IMR-90 (cell line): ENCODE results near the gene GRIK3. TPM values are rescaled to one million over a fixed set of nuclear protein-coding genes. Genes with fewer than 3 reads are reported as not detected.

Experiments
- ATAC-seq: fragments of 200-7000 bp; cut with Tn5 transposase; 2 replicates; pipeline ENCODE4 v1.9.1; 2020; ENCODE audit warnings: low read depth, mild to moderate bottlenecking, moderate library complexity
- BruUV-seq: library from RNA; stranded (reverse); fragments of 400-500 nt; replicated peaks from 2 replicates; lab custom pipeline; 2021; lab: Mats Ljungman, UMichigan
- CTCF ChIA-PET: fragments of 300-600 bp; formaldehyde crosslinking; extraction: SDS; loops from one replicate; lab custom pipeline; 2021; ENCODE audit warnings: antibody characterized with exemption; lab: Yijun Ruan, JAX
- POLR2A ChIA-PET: fragments of 300-600 bp; sonication (Branson Sonifier 250); formaldehyde crosslinking; loops from one replicate; lab custom pipeline; 2022; ENCODE audit warnings: antibody characterized with exemption; ENCODE audit not compliant: unreplicated experiment; lab: Charles Lee
- DNase-seq: peaks from one replicate; pipeline ENCODE4 v3.0.0; 2013
- H2AFZ ChIP-seq: replicated peaks from 2 replicates; pipeline ENCODE3; 2013; ENCODE audit warnings: low read length, mild to moderate bottlenecking; ENCODE audit not compliant: poor library complexity
- H2AK5ac ChIP-seq: 2 replicates; pipeline ENCODE4 v1.6.1; 2013; ENCODE audit warnings: low read depth, low read length, inconsistent platforms
- H2AK9ac ChIP-seq: replicated peaks from 2 replicates; pipeline ENCODE3; 2013; ENCODE audit warnings: mild to moderate bottlenecking, low read depth, low read length, moderate library complexity; ENCODE audit not compliant: poor library complexity
- H2BK120ac ChIP-seq: 2 replicates; pipeline ENCODE4 v1.6.1; 2013; ENCODE audit warnings: low read depth, low read length, inconsistent platforms
- H2BK15ac ChIP-seq: 3 replicates; pipeline ENCODE4 v1.6.1; 2013; ENCODE audit warnings: low read depth, low read length, inconsistent platforms
- H2BK20ac ChIP-seq: 2 replicates; pipeline ENCODE4 v1.6.1; 2013; ENCODE audit warnings: low read depth, mild to moderate bottlenecking, inconsistent platforms, low read length, moderate library complexity
- H2BK5ac ChIP-seq: 2 replicates; pipeline ENCODE4 v1.6.1; 2013; ENCODE audit warnings: mild to moderate bottlenecking, low read depth, low read length, inconsistent platforms; ENCODE audit not compliant: poor library complexity, severe bottlenecking
- H3K14ac ChIP-seq: replicated peaks from 2 replicates; pipeline ENCODE4 v1.6.1; 2013; ENCODE audit warnings: low read depth, low read length, inconsistent platforms
- H3K18ac ChIP-seq: 2 replicates; pipeline ENCODE4 v1.6.1; 2013; ENCODE audit warnings: low read depth, low read length, control low read depth
- H3K23ac ChIP-seq: 2 replicates; pipeline ENCODE4 v1.6.1; 2013; ENCODE audit warnings: low read depth, low read length, inconsistent platforms
- H3K27ac ChIP-seq: 2 replicates; pipeline ENCODE4 v1.5.1; 2013; ENCODE audit warnings: mild to moderate bottlenecking, control low read depth, low read length; ENCODE audit not compliant: insufficient read depth
- H3K27me3 ChIP-seq: 2 replicates; pipeline ENCODE4 v1.6.1; 2013; ENCODE audit warnings: low read length; ENCODE audit not compliant: control insufficient read depth, insufficient read depth
- H3K36me3 ChIP-seq: 2 replicates; pipeline ENCODE4 v1.6.1; 2013; ENCODE audit warnings: low read length, mixed read lengths; ENCODE audit not compliant: control insufficient read depth, insufficient read depth
- H3K4ac ChIP-seq: 2 replicates; pipeline ENCODE4 v1.6.1; 2013; ENCODE audit warnings: low read depth, low read length, inconsistent platforms
- H3K4me1 ChIP-seq: 2 replicates; pipeline ENCODE4 v1.6.1; 2013; ENCODE audit warnings: low read length, mixed read lengths; ENCODE audit not compliant: control insufficient read depth, insufficient read depth
- H3K4me2 ChIP-seq: 2 replicates; pipeline ENCODE4 v1.6.1; 2013; ENCODE audit warnings: low read depth, mild to moderate bottlenecking, control low read depth, low read length, moderate library complexity
- H3K4me3 ChIP-seq: 2 replicates; pipeline ENCODE4 v1.5.1; 2013; ENCODE audit warnings: low read depth, mild to moderate bottlenecking, control low read depth, low read length, moderate library complexity; ENCODE audit not compliant: insufficient read depth
- H3K56ac ChIP-seq: 2 replicates; pipeline ENCODE4 v1.6.1; 2013; ENCODE audit warnings: low read length, inconsistent platforms; ENCODE audit not compliant: insufficient read depth; ENCODE audit errors: extremely low read depth
- H3K79me1 ChIP-seq, 2 experiments: 2 replicates each; pipeline ENCODE4 v1.6.1; 2013; ENCODE audit warnings: low read length in 2 of 2, inconsistent platforms in 1 of 2, low read depth in 1 of 2
- H3K9ac ChIP-seq: 2 replicates; pipeline ENCODE4 v1.6.1; 2013; ENCODE audit warnings: low read depth, low read length, control low read depth
- H3K9me1 ChIP-seq: 2 replicates; pipeline ENCODE4 v1.6.1; 2013; ENCODE audit warnings: low read length, inconsistent platforms; ENCODE audit not compliant: insufficient read depth
- H3K9me3 ChIP-seq: 2 replicates; pipeline ENCODE4 v1.6.1; 2013; ENCODE audit warnings: low read length; ENCODE audit not compliant: control insufficient read depth, insufficient read depth
- H4K20me1 ChIP-seq: 2 replicates; pipeline ENCODE4 v1.6.1; 2013; ENCODE audit warnings: low read length, inconsistent platforms; ENCODE audit not compliant: insufficient read depth
- H4K5ac ChIP-seq: 2 replicates; pipeline ENCODE4 v1.6.1; 2013; ENCODE audit warnings: mild to moderate bottlenecking, low read depth, low read length, control low read depth
- H4K8ac ChIP-seq, 2 experiments: 2 replicates each; pipeline ENCODE4 v1.6.1; 2013; ENCODE audit warnings: low read depth in 2 of 2, low read length in 2 of 2, control low read depth in 1 of 2, inconsistent platforms in 1 of 2
- H4K91ac ChIP-seq: 2 replicates; pipeline ENCODE4 v1.6.1; 2013; ENCODE audit warnings: low read depth, low read length, inconsistent platforms; ENCODE audit not compliant: insufficient read depth
- BHLHE40 ChIP-seq: fragments of 150-350 bp; IDR thresholded peaks from 2 replicates; pipeline ENCODE4 v1.6.1; 2016; ENCODE audit warnings: mild to moderate bottlenecking, low read depth, low read length
- CEBPB ChIP-seq: IDR thresholded peaks from 2 replicates; pipeline ENCODE4 v1.6.1; 2012; ENCODE audit warnings: low read depth, low read length, improper control_type of control experiment
- CHD1 ChIP-seq: IDR thresholded peaks from 2 replicates; pipeline ENCODE4 v1.6.1; 2012; ENCODE audit warnings: low read depth, low read length, improper control_type of control experiment
- ELK1 ChIP-seq: fragments of 150-350 bp; IDR thresholded peaks from 2 replicates; pipeline ENCODE4 v1.6.1; 2016; ENCODE audit warnings: low read depth, mild to moderate bottlenecking, low read length, moderate library complexity, borderline replicate concordance
- FOS ChIP-seq: fragments of 150-350 bp; IDR thresholded peaks from 2 replicates; pipeline ENCODE4 v1.6.1; 2016; ENCODE audit warnings: low read depth, low read length
- MAFK ChIP-seq: IDR thresholded peaks from 2 replicates; pipeline ENCODE4 v1.6.1; 2012; ENCODE audit warnings: low read depth, low read length, improper control_type of control experiment
- MAZ ChIP-seq: IDR thresholded peaks from 2 replicates; pipeline ENCODE4 v1.6.1; 2012; ENCODE audit warnings: low read depth, mild to moderate bottlenecking, low read length, improper control_type of control experiment, moderate library complexity, borderline replicate concordance
- MXI1 ChIP-seq: IDR thresholded peaks from 2 replicates; pipeline ENCODE4 v1.6.1; 2012; ENCODE audit warnings: low read depth, mild to moderate bottlenecking, low read length, moderate library complexity, borderline replicate concordance
- NFE2L2 ChIP-seq: fragments of 150-350 bp; IDR thresholded peaks from 2 replicates; pipeline ENCODE4 v1.6.1; 2016; ENCODE audit warnings: low read depth, mild to moderate bottlenecking, low read length
- POLR2A ChIP-seq: IDR thresholded peaks from 2 replicates; pipeline ENCODE4 v1.6.1; 2012; ENCODE audit warnings: mild to moderate bottlenecking, low read depth, low read length
- RAD21 ChIP-seq: IDR thresholded peaks from 2 replicates; pipeline ENCODE4 v1.6.1; 2012; ENCODE audit warnings: low read length, improper control_type of control experiment
- RCOR1 ChIP-seq: IDR thresholded peaks from 2 replicates; pipeline ENCODE4 v1.6.1; 2012; ENCODE audit warnings: mild to moderate bottlenecking, low read length, improper control_type of control experiment; ENCODE audit not compliant: insufficient replicate concordance
- SMC3 ChIP-seq: fragments of 150-350 bp; IDR thresholded peaks from 2 replicates; pipeline ENCODE4 v1.6.1; 2016; ENCODE audit warnings: low read depth, mild to moderate bottlenecking, antibody characterized with exemption, low read length, moderate library complexity
- USF2 ChIP-seq: fragments of 150-350 bp; IDR thresholded peaks from 2 replicates; pipeline ENCODE4 v1.6.1; 2017; ENCODE audit warnings: mild to moderate bottlenecking, antibody characterized with exemption, low read length, low read depth
- WGBS, 2 experiments: methylation state at CpG; one replicate each; pipeline versions ENCODE4 v1.1.5 to v1.1.7; 2013; ENCODE audit warnings: missing lambda C conversion rate in 2 of 2; ENCODE audit not compliant: insufficient read length in 1 of 2; ENCODE audit errors: extremely low coverage in 2 of 2; 5-methylcytosine and 5-hydroxymethylcytosine counted together
- dilution Hi-C: fragments of 300-500 bp; cut with HindIII; formaldehyde crosslinking; loops from one replicate; pipeline ENCODE4 v1.14.3; 2018; ENCODE audit warnings: low sequenced_read_pairs; ENCODE audit not compliant: unreplicated experiment
- in situ Hi-C: fragments of 300-500 bp; cut with MboI; formaldehyde crosslinking; loops from 3 replicates; pipeline ENCODE4 v1.14.3; 2019; ENCODE audit warnings: low sequenced_read_pairs, inconsistent platforms, mixed read lengths
- intact Hi-C: fragments of 100-400 bp; cut with micrococcal nuclease; formaldehyde crosslinking; loops from 2 replicates; pipeline ENCODE4 v1.10.0; 2022
- polyA plus RNA-seq, 3 experiments: library from polyadenylated mRNA; depleted of rRNA; stranded (reverse); fragments of >200 nt; gene quantifications; 2 replicates each; pipeline ENCODE4 v1.2.3, GENCODE V29; 2012; ENCODE audit warnings: low replicate concordance in 1 of 3
- total RNA-seq: library from RNA; depleted of rRNA; stranded (reverse); fragments of >200 nt; gene quantifications from 2 replicates; pipeline ENCODE4 v1.2.3, GENCODE V29; 2012
- TF ChIP-seq, protein P1 (sequence below): conservative IDR thresholded peaks from 2 replicates; pipeline ENCODE4 v1.5.1; 2012; ENCODE audit warnings: mild to moderate bottlenecking, low read depth, low read length, improper control_type of control experiment

GRIK3 gene
- total and polyA plus RNA-seq, 2 of the 4 experiments (the other 2 are of a cell fraction): not detected

- Histone ChIP-seq H3K9ac (no peak overlapping the region), H3K27ac (no peak overlapping the region), H2BK15ac (no peak overlapping the region), H2AK5ac (no peak overlapping the region), H3K18ac (no peak overlapping the region), H4K91ac (no peak overlapping the region), H3K9me1 (no peaks in the 10 kb centered on the region), H3K4me1 (no peaks in the 10 kb centered on the region), H3K4me2 (no peak overlapping the region), H3K14ac (no peak overlapping the region), H4K8ac (no peak overlapping the region), H2AFZ (no peak overlapping the region), H2BK120ac (no peak overlapping the region), H3K23ac (no peak overlapping the region), H3K36me3 (no peaks in the 10 kb centered on the region), H2AK9ac (no peak overlapping the region), H4K20me1 (no peaks in the 10 kb centered on the region), H4K5ac (no peak overlapping the region), H3K79me1 (no peaks in the 10 kb centered on the region), H2BK20ac (no peak overlapping the region), H3K27me3 (peaks cover 4% of the 10 kb centered on the region; the same call in 1 of the 2 replicates), H3K4ac (no peak overlapping the region), H2BK5ac (no peak overlapping the region), H3K4me3 (no peak overlapping the region), H3K56ac (no peak overlapping the region), H3K9me3 (no peaks in the 10 kb centered on the region)
- 43% methylated on average over 2 of the region's 7 CpGs; no CpG with 5 or more reads in 1 of the 2 experiments for WGBS, 2 experiments
- intact Hi-C loops: no loop called here
- BruUV-seq: no TSS peak
- dilution Hi-C loops: no loop called here
- CTCF ChIA-PET: no interaction called here
- ATAC-seq (no peak), DNase-seq (no peak)
- in situ Hi-C loops: no loop called here
- no peak for TF ChIP-seq BHLHE40
- TF ChIP-seq FOS: no peak
- TF ChIP-seq, protein P1, sequence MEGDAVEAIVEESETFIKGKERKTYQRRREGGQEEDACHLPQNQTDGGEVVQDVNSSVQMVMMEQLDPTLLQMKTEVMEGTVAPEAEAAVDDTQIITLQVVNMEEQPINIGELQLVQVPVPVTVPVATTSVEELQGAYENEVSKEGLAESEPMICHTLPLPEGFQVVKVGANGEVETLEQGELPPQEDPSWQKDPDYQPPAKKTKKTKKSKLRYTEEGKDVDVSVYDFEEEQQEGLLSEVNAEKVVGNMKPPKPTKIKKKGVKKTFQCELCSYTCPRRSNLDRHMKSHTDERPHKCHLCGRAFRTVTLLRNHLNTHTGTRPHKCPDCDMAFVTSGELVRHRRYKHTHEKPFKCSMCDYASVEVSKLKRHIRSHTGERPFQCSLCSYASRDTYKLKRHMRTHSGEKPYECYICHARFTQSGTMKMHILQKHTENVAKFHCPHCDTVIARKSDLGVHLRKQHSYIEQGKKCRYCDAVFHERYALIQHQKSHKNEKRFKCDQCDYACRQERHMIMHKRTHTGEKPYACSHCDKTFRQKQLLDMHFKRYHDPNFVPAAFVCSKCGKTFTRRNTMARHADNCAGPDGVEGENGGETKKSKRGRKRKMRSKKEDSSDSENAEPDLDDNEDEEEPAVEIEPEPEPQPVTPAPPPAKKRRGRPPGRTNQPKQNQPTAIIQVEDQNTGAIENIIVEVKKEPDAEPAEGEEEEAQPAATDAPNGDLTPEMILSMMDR: no peak
- no peak for TF ChIP-seq RCOR1
- TF ChIP-seq MXI1: no peak
- no peak for TF ChIP-seq NFE2L2
- no peak for TF ChIP-seq USF2
- no peak for TF ChIP-seq ELK1
- no peak for TF ChIP-seq MAZ
- TF ChIP-seq CHD1: no peak
- TF ChIP-seq SMC3: no peak
- TF ChIP-seq RAD21: no peak
- TF ChIP-seq MAFK: no peak
- no peak for TF ChIP-seq POLR2A
- TF ChIP-seq CEBPB: no peak
- POLR2A ChIA-PET: no interaction called here
Measured at GRCh38 chr1:36821386-36821785, 212.9 kb downstream of the GRIK3 start.
